AG04450 (cell line): ENCODE results near the gene ILDR2. TPM values are rescaled to one million over a fixed set of nuclear protein-coding genes. Genes with fewer than 3 reads are reported as not detected.

Source experiments
- CTCF ChIA-PET: fragments of 300-600, 350-600 bp; formaldehyde crosslinking; extraction: SDS; loops from one replicate; lab custom pipeline; 2022; ENCODE audit warnings: antibody characterized with exemption, inconsistent platforms; lab: Charles Lee
- POLR2A ChIA-PET: fragments of 350-600 bp; formaldehyde crosslinking; extraction: SDS; loops from one replicate; lab custom pipeline; 2021; ENCODE audit warnings: antibody characterized with exemption, inconsistent platforms; lab: Yijun Ruan, JAX
- DNase-seq: peaks from one replicate; pipeline ENCODE4 v3.0.0-alpha.2; 2011; ENCODE audit warnings: low read depth, low spot score
- H3K27ac ChIP-seq: one replicate; pipeline ENCODE4 v1.5.1; 2012; ENCODE audit warnings: low read depth, low read length, control low read depth
- H3K27me3 ChIP-seq: one replicate; pipeline ENCODE4 v1.6.0; 2012; ENCODE audit warnings: low read length; ENCODE audit not compliant: control insufficient read depth, insufficient read depth
- H3K4me3 ChIP-seq: 2 replicates; pipeline ENCODE4 v1.5.1; 2011; ENCODE audit warnings: mild to moderate bottlenecking, low read depth, low read length, control low read depth
- H3K9me3 ChIP-seq: 2 replicates; pipeline ENCODE4 v1.5.1; 2012; ENCODE audit warnings: low read length; ENCODE audit not compliant: control insufficient read depth, insufficient read depth
- CTCF ChIP-seq: IDR thresholded peaks from 2 replicates; pipeline ENCODE4 v1.5.1; 2011; ENCODE audit warnings: low read depth, low read length, control low read depth, inconsistent platforms
- polyA plus RNA-seq: library from polyadenylated mRNA; depleted of rRNA; stranded (reverse); fragments of >200 nt; gene quantifications from 2 replicates; pipeline ENCODE4 v1.2.3, GENCODE V29; 2011

ILDR2 gene
- polyA plus RNA-seq, 1 experiment: 0.10 TPM

DNA sequence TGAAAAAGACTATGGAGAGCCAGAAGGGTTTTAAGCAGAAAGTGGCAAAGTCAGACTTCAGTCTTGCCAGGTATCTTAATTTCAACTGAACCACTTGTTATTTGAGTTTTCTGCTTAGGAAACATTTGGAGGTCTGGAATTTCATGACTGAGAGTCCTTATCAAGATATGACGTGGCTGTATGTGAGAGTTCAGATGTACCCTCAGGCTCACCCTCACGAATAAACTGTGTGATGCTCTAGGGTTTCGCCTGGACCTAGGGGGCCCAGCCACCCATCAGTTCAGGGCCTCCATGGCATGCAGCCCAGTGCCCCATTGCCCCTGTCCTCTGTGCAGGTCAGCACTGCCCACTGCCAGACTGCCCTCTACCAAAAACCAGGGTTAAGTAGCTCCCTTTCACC is 68.7 kb downstream of the ILDR2 start:
- no peak for DNase-seq
- ChIA-PET POLR2A (no interaction called here), CTCF (interaction anchor here (1.8 to 4.4 kb wide), 2 partner anchors 152 to 161 kb away, joined by 5 to 41 read pairs; no protein-coding TSS in a partner anchor)
- Histone ChIP-seq H3K4me3 (no peak overlapping the region), H3K9me3 (no peaks in the 10 kb centered on the region), H3K27me3 (no peaks in the 10 kb centered on the region), H3K27ac (no peak overlapping the region)
- no peak for TF ChIP-seq CTCF

GRCh38 chr1:166905900-166906299 is 69.4 kb downstream of the ILDR2 start:
- DNase-seq: no peak
- no peak for TF ChIP-seq CTCF
- ChIA-PET CTCF (interaction anchor here (1.2 to 4.4 kb wide), 4 partner anchors 153 to 659 kb away, joined by 3 to 41 read pairs (median 4); no protein-coding TSS in a partner anchor), POLR2A (no interaction called here)
- Histone ChIP-seq H3K27ac (no peak overlapping the region), H3K4me3 (no peak overlapping the region), H3K27me3 (no peaks in the 10 kb centered on the region), H3K9me3 (no peaks in the 10 kb centered on the region)

DNA sequence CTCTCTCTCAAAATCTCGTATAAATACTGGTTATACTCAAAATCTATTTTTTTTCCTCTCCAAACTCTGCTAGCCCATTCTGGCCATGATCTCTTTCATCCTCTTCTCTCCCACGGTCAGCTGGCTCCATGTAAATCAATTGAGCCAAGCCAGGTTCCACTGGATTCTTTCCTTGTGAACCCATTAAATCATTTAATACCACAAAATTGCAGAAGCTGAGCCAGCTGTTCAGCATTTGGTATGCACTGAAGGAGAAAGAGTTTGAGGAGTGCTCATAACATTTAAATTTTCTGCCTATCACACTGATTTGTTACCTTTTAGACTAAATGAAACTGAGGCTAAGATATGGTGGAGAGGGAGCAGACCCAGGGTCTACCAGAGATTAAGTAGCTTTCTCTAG is 70.2 kb downstream of the ILDR2 start:
- CTCF ChIA-PET: interaction anchor here (1.2 to 4.4 kb wide), 4 partner anchors 154 to 660 kb away, joined by 3 to 41 read pairs (median 4); no protein-coding TSS in a partner anchor

DNA sequence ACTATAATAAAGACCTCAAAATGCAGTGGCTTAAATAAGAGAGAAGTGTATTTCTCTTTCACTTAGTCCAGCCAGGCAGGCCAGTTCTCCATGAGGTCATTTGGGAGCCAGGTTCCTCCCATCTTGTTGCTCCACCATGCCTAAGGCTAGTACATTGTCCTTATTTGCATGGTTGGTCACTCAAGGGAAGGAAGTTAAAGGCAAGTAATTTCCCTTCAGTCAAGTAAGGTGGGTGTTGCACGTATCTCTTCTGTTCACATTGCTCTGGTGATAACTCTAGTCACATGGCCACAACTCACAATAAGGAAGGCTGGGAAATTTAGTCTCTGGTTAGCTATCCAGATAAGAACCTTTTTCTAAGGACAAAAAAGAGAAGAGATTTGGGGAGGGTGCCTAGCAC is 72.1 kb downstream of the ILDR2 start:
- H3K27ac ChIP-seq: no peak overlapping the region
- H3K27me3 ChIP-seq: no peaks in the 10 kb centered on the region
- TF ChIP-seq CTCF: no peak
- H3K9me3 ChIP-seq: no peaks in the 10 kb centered on the region
- no peak for DNase-seq
- ChIA-PET POLR2A (no interaction called here), CTCF (interaction anchor here (4.4 kb wide), 1 partner anchor 156 kb away, joined by 41 read pairs; no protein-coding TSS in a partner anchor)
- no peak overlapping the region for H3K4me3 ChIP-seq

More for the DNA sequence above, 70.2 kb downstream of the ILDR2 start:
- no peak for DNase-seq
- POLR2A ChIA-PET: no interaction called here
- Histone ChIP-seq H3K9me3 (no peaks in the 10 kb centered on the region), H3K27me3 (no peaks in the 10 kb centered on the region), H3K4me3 (no peak overlapping the region), H3K27ac (no peak overlapping the region)
- no peak for TF ChIP-seq CTCF

GRCh38 chr1:166902279-166902678 is 73.1 kb downstream of the ILDR2 start:
- ChIA-PET CTCF (interaction anchor here (0.7 to 1.3 kb wide), 4 partner anchors 9 to 318 kb away, joined by 3 to 5 read pairs (median 3); partner anchors contain the start of gene TADA1), POLR2A (no interaction called here)
- no peak for DNase-seq
- Histone ChIP-seq H3K9me3 (no peaks in the 10 kb centered on the region; the same call in 1 of the 2 replicates), H3K27me3 (no peaks in the 10 kb centered on the region), H3K4me3 (no peak overlapping the region), H3K27ac (no peak overlapping the region)
- TF ChIP-seq CTCF: no peak
